Bone marrow (tissue), 2 donors: ENCODE results near the gene STAB1.
A peak's percentile ranks its signal among the peaks of the same experiment; 100 is the strongest.

ENCODE experiments used
- DNase-seq, 2 donors: peaks; one replicate each; lab custom pipeline; 2025; lab: John Stamatoyannopoulos, UW

The STAB1 gene

DNA sequence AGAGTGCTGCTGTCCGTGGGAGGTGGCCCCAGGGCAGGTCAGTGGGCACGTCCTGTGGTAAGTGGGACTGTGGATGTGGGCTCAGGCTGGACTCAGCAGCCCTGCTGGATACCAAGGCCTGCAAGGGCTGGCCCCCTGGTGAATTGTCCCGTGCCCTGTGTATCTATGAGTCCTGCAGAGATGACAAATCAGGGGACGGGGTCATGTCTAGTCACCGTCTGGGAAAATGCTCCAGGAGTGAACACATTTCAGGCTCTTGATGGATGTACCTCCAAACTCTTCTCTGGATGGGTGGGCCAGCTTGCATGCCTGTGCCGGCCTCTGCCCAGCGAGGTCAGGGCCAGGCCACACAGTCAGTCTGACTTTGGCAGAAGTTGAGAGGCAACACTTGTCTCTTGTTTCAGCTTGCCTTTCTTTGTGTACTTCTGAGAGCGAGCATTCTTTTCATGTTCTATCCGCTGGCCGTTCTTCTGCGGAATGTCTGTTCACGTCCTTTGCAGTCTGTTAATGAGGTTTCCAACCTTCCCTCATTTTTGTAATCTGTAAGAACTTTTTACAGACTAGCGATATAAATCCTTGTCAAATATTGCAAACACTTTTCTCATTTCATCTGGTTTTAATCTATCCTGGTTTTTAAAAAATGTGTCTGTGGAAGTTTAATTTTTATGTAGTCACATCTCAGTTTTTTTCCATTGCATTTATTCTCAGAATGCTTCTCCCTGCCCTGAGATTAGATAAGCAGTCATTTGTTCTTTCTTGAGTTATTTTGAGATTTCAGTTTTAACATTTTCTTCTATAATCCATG lies 11.4 kb upstream of the STAB1 start:
- DNase-seq, result no peak

DNA sequence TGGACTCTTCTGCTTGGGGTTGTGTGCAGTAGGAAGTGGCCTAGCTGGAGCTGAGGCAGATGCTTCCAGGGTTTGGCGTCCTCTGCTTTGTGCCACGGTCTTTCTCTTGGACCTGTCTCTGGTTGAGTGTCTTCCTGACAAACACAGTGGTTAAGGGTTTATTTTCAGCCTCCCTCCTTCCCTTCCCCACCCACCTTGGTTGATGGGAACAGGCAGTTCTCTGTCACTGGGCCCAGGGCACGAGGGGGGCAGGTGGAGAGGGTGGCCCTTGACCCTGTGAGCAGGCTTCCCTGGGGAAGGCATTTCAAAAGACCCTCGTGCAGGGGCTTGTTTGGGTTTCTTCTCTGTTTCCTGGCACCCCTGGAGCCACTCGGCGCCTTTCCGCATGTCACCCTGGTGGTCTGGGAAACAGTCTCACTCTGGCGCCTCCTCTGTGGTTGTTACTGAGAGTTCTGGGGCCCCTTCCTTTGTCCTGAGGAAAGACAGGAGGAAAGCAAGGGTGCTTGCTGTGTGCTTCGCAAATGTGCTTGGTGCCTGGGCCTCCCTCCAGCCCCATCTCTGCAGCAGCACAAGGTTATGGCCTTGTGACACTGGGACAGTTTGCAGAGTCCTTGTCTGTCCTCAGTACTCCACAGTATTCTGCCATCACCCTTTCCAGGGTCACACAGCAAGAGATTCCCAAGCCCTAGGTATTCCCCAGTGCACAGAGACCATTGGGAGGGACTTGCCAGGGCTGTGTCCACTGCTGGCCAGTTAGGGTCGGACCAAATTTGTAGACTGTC lies 10.3 kb upstream of the STAB1 start:
- DNase-seq, result no peak

DNA sequence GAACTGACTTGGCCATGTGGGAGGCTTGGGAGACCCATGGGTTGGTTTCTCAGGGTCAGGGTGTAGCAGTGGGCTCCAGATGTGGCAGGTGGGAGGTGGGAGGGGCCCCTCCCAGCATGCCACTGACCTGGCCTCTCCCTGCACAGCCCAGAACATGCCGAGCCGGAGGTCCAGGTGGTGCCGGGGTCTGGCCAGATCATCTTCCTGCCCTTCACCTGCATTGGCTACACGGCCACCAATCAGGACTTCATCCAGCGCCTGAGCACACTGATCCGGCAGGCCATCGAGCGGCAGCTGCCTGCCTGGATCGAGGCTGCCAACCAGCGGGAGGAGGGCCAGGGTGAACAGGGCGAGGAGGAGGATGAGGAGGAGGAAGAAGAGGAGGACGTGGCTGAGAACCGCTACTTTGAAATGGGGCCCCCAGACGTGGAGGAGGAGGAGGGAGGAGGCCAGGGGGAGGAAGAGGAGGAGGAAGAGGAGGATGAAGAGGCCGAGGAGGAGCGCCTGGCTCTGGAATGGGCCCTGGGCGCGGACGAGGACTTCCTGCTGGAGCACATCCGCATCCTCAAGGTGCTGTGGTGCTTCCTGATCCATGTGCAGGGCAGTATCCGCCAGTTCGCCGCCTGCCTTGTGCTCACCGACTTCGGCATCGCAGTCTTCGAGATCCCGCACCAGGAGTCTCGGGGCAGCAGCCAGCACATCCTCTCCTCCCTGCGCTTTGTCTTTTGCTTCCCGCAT lies 7.9 kb upstream of the STAB1 start:
- DNase-seq, result no peak

DNA sequence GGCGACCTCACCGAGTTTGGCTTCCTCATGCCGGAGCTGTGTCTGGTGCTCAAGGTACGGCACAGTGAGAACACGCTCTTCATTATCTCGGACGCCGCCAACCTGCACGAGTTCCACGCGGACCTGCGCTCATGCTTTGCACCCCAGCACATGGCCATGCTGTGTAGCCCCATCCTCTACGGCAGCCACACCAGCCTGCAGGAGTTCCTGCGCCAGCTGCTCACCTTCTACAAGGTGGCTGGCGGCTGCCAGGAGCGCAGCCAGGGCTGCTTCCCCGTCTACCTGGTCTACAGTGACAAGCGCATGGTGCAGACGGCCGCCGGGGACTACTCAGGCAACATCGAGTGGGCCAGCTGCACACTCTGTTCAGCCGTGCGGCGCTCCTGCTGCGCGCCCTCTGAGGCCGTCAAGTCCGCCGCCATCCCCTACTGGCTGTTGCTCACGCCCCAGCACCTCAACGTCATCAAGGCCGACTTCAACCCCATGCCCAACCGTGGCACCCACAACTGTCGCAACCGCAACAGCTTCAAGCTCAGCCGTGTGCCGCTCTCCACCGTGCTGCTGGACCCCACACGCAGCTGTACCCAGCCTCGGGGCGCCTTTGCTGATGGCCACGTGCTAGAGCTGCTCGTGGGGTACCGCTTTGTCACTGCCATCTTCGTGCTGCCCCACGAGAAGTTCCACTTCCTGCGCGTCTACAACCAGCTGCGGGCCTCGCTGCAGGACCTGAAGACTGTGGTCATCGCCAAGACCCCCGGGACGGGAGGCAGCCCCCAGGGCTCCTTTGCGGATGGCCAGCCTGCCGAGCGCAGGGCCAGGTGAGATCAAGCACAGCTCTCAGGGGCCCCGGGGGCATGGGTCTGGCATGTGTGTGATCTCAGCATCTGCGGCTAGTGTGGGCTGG lies 7.1 kb upstream of the STAB1 start:
- no peak for DNase-seq

DNA sequence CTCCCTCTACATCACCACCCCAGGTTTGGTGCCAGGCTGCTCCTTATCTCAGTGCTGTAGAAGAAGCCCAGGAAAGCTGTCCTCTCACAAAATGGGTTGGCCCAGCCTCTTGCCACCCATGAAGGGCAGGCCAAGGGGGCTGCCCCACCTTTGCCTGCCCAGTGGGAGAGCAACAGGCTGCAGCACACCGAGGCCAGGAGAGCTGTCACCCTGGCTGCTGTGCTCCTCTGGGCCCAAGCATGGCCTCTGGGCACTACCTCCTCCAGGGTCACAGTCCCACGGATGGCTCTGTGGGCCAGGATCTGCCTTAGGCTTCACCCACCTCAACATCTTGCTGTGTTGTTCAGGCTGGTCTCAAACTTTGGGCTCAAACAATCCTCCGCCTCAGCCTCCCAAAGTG lies 6.4 kb upstream of the STAB1 start:
- no peak for DNase-seq

DNA sequence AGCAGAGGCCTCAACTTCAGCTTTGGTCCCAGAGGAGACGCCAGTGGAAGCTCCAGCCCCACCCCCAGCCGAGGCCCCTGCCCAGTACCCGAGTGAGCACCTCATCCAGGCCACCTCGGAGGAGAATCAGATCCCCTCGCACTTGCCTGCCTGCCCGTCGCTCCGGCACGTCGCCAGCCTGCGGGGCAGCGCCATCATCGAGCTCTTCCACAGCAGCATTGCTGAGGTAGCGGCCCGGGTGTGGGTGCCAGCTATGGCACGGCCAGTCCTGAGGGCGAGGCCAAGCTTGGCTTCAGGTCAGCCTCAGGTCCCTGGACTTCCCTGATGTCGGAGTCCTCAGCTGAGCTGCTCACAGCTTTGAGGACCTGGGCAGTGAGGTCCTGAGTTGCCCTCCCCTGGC lies 5.7 kb upstream of the STAB1 start:
- DNase-seq, result no peak

DNA sequence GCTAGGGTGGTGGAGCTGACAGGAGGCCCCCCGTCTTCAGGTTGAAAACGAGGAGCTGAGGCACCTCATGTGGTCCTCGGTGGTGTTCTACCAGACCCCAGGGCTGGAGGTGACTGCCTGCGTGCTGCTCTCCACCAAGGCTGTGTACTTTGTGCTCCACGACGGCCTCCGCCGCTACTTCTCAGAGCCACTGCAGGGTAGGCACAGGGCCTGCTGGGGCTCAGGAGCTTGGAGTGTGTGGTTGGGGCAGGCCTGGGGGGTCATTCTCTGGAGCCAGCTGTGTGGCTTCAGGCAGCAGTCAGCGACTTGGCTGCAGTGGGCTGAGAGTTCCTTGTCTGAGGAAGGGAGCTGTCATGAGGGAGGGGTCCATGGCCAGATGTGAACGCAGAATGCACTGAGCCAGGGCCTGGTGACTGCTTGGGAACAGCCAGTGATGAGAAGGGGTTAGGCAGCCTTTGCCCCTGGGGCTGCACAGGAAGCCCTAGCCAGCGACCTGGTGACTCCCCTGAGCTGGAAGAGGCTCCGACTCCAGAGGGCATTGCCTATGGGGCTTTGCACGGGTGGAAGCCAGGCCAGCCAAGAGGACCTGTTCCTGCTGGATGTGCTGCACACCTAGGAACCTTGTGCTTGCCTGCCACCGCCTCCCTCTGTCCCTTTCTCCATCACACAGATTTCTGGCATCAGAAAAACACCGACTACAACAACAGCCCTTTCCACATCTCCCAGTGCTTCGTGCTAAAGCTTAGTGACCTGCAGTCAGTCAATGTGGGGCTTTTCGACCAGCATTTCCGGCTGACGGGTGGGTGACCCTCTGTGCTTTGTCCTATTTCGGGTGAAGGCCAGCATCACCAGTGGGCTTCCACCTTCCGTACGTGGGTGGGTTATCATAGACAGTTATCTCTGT lies 4.9 kb upstream of the STAB1 start:
- DNase-seq, result no peak

DNA sequence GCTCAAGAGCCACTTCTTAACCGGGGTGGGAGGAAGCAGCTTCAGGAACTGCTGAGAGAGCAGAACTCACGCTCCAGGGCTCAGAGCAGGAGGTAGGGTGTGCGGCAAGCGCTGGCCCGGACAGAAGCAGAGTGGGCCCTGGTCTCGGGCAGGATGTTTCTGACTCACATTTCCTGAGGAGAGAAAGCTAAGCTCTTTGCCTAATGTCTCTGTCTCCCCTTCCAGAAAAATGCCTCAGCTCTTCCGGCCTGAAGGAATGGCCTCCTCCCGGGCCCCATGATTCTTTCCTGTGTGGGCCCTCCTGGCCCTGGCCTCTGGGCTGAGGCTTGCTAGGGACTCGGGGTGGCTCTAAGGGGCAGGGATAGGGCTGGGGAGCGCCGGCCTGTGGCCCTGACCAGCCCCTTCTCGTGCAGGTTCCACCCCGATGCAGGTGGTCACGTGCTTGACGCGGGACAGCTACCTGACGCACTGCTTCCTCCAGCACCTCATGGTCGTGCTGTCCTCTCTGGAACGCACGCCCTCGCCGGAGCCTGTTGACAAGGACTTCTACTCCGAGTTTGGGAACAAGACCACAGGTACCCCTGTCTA lies 4.1 kb upstream of the STAB1 start:
- DNase-seq, result peak in 1 of 2 donors; percentile 76

DNA sequence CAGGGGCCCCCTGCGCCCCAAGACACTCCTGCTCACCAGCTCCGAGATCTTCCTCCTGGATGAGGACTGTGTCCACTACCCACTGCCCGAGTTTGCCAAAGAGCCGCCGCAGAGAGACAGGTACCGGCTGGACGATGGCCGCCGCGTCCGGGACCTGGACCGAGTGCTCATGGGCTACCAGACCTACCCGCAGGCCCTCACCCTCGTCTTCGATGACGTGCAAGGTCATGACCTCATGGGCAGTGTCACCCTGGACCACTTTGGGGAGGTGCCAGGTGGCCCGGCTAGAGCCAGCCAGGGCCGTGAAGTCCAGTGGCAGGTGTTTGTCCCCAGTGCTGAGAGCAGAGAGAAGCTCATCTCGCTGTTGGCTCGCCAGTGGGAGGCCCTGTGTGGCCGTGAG lies 3.1 kb upstream of the STAB1 start:
- DNase-seq, result no peak

DNA sequence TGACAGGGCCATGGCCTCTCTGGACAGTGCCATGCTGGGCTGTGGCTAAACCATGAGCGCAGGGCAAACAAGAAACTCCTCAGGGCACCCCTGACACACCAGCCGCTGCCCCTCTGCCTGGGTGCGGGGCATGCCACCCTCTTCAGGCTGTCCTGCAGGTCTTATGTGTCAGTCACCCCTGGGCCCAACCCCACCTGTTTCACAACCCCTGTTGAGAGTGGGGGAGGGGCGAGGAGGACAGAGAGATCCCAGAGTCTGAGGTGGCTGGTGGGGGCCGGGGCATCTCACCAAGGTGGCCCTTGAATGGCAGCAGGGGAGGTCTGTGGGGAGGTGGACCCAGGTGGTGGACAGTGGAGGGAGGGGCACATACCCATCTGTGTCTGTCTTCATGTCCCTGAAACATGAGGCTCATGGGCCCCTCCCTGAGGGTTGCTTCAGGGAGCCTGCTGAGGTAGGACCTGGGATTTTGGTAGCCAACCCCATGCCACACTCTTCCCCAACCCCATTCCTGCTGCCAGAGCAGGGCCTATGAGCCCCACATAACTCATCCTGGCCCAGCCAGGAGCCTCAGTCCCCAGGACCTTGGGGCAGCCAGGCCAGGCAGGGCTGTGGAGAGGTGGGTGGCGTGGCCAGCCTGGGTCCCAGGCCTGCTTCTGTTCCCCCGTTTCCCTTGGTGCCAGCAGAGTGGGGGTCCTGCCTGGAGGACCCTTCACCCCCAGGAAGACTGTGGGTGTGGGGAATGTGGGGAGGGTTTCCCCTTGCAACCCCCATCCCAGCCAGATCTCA lies 1.7 kb upstream of the STAB1 start:
- DNase-seq, result no peak

DNA sequence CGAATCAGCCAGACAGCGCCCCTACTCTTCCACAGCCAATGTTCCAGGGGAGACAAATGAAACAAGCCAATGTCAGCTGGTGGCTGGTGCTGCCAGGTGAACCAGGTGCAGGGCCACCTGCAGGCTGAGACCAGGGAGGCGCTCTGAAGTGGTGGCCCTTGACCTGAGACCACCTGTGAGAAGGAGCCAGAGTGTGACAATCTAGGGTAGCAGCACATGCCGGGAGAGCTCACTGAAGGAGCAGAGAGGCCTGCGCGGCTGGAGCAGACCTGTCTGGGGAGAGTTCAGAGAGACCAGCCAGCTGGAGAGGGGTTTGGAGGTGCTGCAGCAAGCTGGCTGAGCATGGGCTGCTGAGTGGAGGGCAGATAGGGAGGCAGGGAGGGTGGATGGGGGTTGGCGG lies 693 bp upstream of the STAB1 start:
- no peak for DNase-seq

DNA sequence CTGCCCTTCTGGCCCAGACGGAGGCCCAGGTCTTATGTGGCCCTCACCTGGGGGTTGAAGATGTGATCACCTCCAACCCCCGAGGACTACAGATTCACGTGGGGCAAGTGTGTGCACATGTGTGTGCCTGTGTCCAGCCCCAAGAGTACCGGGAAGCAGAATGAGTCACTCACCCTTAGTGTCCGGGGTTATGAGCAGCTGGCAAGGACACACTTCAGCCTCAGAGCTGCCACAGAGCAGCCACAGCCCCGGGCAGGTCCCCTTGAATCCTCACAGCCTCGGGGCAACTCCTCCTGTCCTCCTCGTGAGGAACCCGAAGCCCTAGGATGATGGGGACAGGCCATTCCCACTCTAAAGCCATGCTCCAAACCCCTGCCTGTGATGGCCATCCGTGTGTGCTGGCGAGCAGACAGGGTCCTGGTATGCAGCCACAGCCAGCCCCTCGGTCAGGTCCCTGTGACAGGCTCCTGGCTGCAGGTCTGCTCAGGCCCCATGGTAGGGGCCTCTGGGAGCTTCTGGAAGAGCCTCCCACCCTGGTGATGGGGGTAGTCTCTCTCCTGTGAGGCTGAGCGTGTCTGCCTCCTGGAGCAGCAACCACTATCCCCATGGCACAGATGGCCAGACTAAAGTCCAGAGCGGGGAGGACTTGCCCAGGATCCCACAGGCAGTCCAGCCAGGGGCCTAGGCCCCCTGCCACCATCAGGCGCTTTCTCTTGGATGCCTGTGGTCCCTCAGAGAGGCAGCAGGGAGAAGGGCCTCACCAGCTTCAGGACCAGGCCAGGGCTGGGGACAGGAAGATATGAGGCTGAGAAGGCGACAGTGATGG lies 852 bp downstream of the STAB1 start:
- DNase-seq, result no peak

DNA sequence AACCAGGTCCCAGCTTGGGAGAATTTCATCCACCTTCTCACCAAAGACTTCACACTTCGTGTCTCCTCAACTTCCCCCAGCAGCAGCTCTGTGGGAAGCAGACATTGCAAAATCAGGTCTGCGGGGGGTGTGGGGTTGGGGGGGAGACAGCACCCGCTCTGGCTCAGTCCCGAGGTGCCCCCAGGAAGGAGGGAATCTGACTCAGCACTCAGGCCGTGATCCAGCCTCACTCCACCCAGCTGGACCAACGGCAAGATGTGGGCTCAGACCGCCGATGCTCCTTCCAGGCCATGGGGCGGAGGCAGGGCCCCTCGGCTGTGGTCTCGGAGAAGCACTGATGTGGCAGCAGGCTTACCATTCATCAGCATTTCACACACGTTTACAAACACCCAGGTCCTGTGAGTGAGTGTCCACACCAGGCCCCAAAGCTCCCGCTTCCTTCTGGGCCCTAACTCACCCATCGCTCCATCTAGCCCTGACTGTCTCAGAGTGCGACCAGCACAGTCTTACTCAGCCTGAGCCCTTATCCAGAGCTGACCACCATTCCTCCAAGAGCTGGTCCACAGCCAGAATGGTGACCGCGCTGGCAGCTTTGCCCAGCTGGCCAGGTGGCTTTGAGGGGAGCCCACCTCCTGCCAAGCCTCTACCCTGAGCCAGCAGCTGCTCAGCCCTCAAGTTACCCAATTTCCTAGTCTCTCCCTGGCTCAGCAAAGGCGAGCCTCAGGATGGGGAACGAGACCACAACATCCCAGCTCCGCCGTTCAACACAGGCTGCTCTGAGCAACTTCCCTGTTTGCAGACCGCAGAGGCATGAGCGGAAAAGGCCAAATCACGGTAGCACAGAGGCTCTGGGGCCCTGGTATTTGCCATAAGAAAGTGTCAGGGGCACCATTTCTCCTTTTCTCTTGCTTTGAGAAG lies 3.3 kb downstream of the STAB1 start:
- peak; percentile 64 to 79 for DNase-seq

DNA sequence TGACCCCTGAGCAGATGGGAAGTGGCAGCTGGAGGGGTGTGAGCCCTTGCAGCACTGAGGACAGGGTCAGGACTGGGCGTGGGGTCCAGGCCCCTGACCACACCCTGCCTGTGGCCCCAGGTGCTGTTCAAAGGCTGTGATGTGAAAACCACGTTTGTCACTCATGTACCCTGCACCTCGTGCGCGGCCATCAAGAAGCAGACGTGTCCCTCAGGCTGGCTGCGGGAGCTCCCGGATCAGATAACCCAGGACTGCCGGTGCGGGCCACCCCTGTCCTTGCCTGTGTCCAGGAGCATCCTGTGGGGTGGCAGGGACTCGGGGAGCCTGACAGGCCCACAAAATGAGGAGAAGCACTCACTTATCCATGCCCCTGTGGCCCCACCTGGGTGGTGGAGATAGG lies 5.9 kb downstream of the STAB1 start:
- no peak for DNase-seq

DNA sequence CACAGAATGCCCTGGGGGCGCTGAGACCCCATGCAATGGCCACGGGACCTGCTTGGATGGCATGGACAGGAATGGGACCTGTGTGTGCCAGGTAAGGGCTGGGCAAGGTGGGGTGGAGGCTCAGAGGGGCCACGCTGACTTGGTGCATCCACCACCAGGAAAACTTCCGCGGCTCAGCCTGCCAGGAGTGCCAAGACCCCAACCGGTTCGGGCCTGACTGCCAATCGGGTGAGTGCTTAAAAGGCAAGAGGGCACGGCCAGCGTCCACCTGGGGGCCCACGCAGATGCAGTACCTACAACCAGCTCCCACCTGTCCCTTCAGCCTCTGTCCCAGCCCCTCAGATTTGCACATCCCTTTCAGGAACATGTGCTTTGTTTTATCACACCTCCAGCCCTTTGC lies 6.9 kb downstream of the STAB1 start:
- no peak for DNase-seq

DNA sequence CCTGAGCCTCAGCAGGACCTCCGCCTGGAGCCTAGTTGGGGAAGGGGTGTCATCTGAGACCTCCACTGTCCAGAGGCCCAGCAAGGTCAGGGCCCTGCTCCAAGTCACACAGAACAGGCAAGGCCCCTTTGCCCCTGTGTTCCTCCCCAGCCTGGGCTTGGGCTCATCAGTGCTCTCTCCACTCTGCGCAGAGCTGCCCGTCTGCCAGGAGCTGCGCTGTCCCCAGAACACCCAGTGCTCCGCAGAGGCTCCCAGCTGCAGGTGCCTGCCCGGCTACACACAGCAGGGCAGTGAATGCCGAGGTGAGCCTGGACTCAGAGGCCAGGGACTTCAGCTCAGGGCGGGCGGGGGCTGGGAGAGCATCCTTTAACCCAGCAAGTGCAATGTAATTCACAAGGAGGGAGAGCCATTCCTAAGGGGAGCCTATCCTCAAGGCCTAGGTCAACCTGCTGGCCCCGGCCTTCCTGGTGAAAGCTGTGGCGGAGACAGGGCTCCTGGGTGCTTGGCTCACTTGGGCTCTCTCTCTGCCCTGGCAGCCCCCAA lies 7.7 kb downstream of the STAB1 start:
- no peak for DNase-seq

DNA sequence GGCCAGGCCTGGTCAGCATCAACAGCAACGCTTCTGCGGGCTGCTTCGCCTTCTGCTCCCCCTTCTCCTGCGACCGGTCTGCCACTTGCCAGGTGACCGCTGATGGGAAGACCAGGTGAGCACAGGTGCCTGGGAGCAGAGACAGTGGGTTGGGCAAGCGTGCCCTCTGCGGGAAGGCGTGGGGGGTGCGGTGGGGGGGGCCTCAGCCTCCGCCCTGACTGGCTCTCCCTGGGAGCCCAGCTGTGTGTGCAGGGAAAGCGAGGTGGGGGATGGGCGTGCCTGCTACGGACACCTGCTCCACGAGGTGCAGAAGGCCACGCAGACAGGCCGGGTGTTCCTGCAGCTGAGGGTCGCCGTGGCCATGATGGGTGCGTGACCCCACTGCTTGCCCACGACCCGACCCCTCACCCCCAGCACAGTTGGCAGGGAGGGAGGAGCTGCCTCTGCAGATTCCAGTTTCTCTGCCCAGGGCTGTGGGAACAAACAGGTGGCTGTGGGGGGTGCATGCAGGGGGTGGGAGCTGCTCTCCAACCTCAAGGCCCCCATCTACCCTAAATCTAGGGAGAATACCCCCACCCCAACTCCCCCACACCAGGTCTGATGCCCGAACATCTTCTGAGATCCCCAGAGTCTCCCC lies 8.8 kb downstream of the STAB1 start:
- no peak for DNase-seq
